HCT116 (cell line): ENCODE measurements around the gene KCNE4.

ENCODE experiments used
- CTCF ChIP-seq, 3 experiments: fragments of 200-600 bp in 1 of 3; sonication (generic) in 1 of 3; IDR thresholded peaks in 2 of 3; conservative IDR thresholded peaks in 1 of 3; 2 replicates each; pipeline ENCODE4 v1.5.1; 2012 to 2017; ENCODE audit warnings: low read depth in 2 of 3, low read length in 2 of 3, antibody characterized with exemption in 1 of 3, borderline replicate concordance in 1 of 3, control low read depth in 1 of 3, mild to moderate bottlenecking in 1 of 3, mixed read lengths in 1 of 3, mixed run types in 1 of 3, moderate library complexity in 1 of 3; ENCODE audit not compliant: insufficient read depth in 1 of 3
- FOSL1 ChIP-seq: IDR thresholded peaks from 2 replicates; pipeline ENCODE4 v1.6.1; 2012; ENCODE audit warnings: low read depth
- SIN3A ChIP-seq: IDR thresholded peaks from 2 replicates; pipeline ENCODE4 v1.6.1; 2012; ENCODE audit warnings: low read depth

- TF ChIP-seq CTCF (IDR thresholded peaks at IDR 0.05 in 2 of 3, conservative IDR thresholded peaks at IDR 0.05 in 1 of 3; ENCODE audit: borderline replicate concordance in 1 of 3, insufficient read depth in 1 of 3, low read depth in 2 of 3, low read length in 2 of 3) (no peak), FOSL1 (no peak), SIN3A (no peak)
Measured at GRCh38 chr2:223046470-223047040, 5.4 kb upstream of the KCNE4 start.
